Measurements from ENCODE around the gene OR1C1. TPM values are rescaled to one million over a fixed set of nuclear protein-coding genes. Genes with fewer than 3 reads are reported as not detected.

Gene OR1C1
- not detected in 2 replicates for total RNA-seq

GRCh38 chr1:247760456-247760855, at the start of gene OR1C1:
TSS of gene OR1C1 (minus strand) at chr1:247760556. CDS start at chr1:247758406, 2,150 bp downstream.

GRCh38 chr1:247748041-247748440, 12.3 kb downstream of the OR1C1 start, which contains the start of gene OR14A2:
TSS of gene OR14A2 (minus strand) at chr1:247748141.

GRCh38 chr1:247738315-247738714, 22.0 kb downstream of the OR1C1 start, which contains the start of gene OR14K1:
TSS of gene OR14K1 (plus strand) at chr1:247738615. CDS start at chr1:247738615, 0 bp downstream.

GRCh38 chr1:247716546-247716945, 43.8 kb downstream of the OR1C1 start, which contains the start of gene OR6F1:
TSS of gene OR6F1 (minus strand) at chr1:247716646. CDS start at chr1:247712755, 3,891 bp downstream.

Other genes starting within 250 kb of the OR1C1 start
- not detected in 2 replicates for gene OR2C3, start 224.1 kb downstream of the OR1C1 start, total RNA-seq
- not detected in 2 replicates for gene GCSAML, start 211.4 kb downstream of the OR1C1 start, total RNA-seq
- gene OR2G2, start 172.2 kb downstream of the OR1C1 start, total RNA-seq: not detected in 2 replicates
- not detected in 2 replicates for gene OR2G3, start 155.0 kb downstream of the OR1C1 start, total RNA-seq
- gene OR13G1, start 80.8 kb downstream of the OR1C1 start, total RNA-seq: not detected in 2 replicates
- not detected in 2 replicates for gene OR6F1, start 43.9 kb downstream of the OR1C1 start, total RNA-seq
- not detected in 2 replicates for gene OR14K1, start 21.9 kb downstream of the OR1C1 start, total RNA-seq
- not detected in 2 replicates for gene OR14A2, start 12.4 kb downstream of the OR1C1 start, total RNA-seq
- not detected in 2 replicates for gene OR14A16, start 63.6 kb upstream of the OR1C1 start, total RNA-seq
- not detected in 2 replicates for gene OR11L1, start 81.3 kb upstream of the OR1C1 start, total RNA-seq
- under 0.01 and 0.09 TPM in 2 replicates for gene TRIM58, start 96.6 kb upstream of the OR1C1 start, total RNA-seq
- not detected in 2 replicates for gene OR2W3, start 135.0 kb upstream of the OR1C1 start, total RNA-seq
- not detected in 2 replicates for gene OR2T8, start 159.7 kb upstream of the OR1C1 start, total RNA-seq
- not detected in 2 replicates for gene OR2AJ1, start 164.3 kb upstream of the OR1C1 start, total RNA-seq
- not detected in 2 replicates for gene OR2L8, start 188.3 kb upstream of the OR1C1 start, total RNA-seq
- not detected in 2 replicates for gene OR2AK2, start 204.7 kb upstream of the OR1C1 start, total RNA-seq

All from endothelial cell of coronary artery (primary cell).